Esophagus (tissue), 2 donors: ENCODE measurements around the gene SUPT3H. TPM values are rescaled to one million over a fixed set of nuclear protein-coding genes. Genes with fewer than 3 reads are reported as not detected.

Experiments used
- H3K27ac ChIP-seq, 2 donors: one replicate each; pipeline ENCODE4 v1.5.1; 2013; ENCODE audit warnings: low read depth in 2 of 2, mild to moderate bottlenecking in 2 of 2, inconsistent platforms in 1 of 2, low read length in 1 of 2, moderate library complexity in 1 of 2
- H3K27me3 ChIP-seq, 2 donors: one replicate each; pipeline ENCODE4 v1.6.1; 2013; ENCODE audit warnings: low read length in 2 of 2, control low read depth in 1 of 2, mild to moderate bottlenecking in 1 of 2; ENCODE audit not compliant: insufficient read depth in 2 of 2, control insufficient read depth in 1 of 2
- H3K36me3 ChIP-seq, 2 donors: one replicate each; pipeline ENCODE4 v1.6.1; 2013; ENCODE audit warnings: low read length in 1 of 2; ENCODE audit not compliant: control insufficient read depth in 2 of 2, insufficient read depth in 2 of 2
- H3K4me1 ChIP-seq, 2 donors: one replicate each; pipeline ENCODE4 v1.6.1; 2013; ENCODE audit warnings: low read length in 1 of 2; ENCODE audit not compliant: control insufficient read depth in 2 of 2, insufficient read depth in 2 of 2
- H3K4me3 ChIP-seq, 2 donors: one replicate each; pipeline ENCODE4 v1.5.1; 2013; ENCODE audit warnings: low read length in 2 of 2, mild to moderate bottlenecking in 2 of 2, low read depth in 1 of 2, moderate library complexity in 1 of 2
- H3K9me3 ChIP-seq, 2 donors: one replicate each; pipeline ENCODE4 v1.6.1; 2013; ENCODE audit warnings: mild to moderate bottlenecking in 2 of 2, low read depth in 1 of 2, low read length in 1 of 2, moderate library complexity in 1 of 2; ENCODE audit not compliant: control insufficient read depth in 2 of 2, insufficient read depth in 1 of 2
- WGBS, 2 donors: extraction: QIAGEN DNeasy Blood & Tissue Kit; methylation state at CpG; one replicate each; pipeline ENCODE4 v1.1.7; 2013; 5-methylcytosine and 5-hydroxymethylcytosine counted together
- polyA plus RNA-seq, 2 donors: library from polyadenylated mRNA; stranded (reverse); fragments of 200-250 nt; gene quantifications; one replicate each; pipeline ENCODE4 v1.2.3, GENCODE V29; 2013
- donor health status: healthy with polysubstance abuse.
- donor health status: Bipolar disorder and iron deficiency.

Gene SUPT3H
- polyA plus RNA-seq, 2 donors = 2.8 to 3.6 TPM

DNA sequence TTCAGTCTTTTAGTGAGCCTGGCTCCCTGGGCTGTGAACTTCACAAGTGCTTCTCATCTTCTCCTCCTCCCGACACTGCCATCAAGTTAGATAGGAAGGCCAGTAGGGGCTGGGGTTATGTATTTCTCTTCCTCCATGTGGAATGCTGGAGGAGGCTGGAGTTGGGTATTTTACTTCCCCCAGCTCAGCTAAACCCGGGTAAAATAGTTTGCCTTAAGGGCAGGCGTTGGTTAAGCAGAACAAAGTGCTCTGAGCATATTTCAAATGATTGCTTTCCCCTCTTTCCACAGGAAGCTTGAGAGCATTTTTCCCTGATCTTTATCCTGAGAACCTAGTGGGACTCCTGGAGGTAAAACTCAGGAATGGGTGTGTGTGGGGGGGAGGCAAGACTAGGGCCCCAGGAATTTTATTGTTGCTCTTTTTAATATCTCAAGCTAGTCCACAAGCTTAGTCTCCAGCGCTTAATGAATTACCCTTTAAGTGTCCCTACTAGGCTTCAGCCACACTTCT, 16.9 kb upstream of the SUPT3H start:
- H3K36me3 ChIP-seq = no peaks in the 10 kb centered on the region
- no peaks in the 10 kb centered on the region for H3K27me3 ChIP-seq
- H3K9me3 ChIP-seq = no peaks in the 10 kb centered on the region
- no peak overlapping the region for H3K4me3 ChIP-seq
- H3K27ac ChIP-seq = no peak overlapping the region
- WGBS, 2 donors = 83 to 89% methylated on average over 4 of the region's 4 CpGs
- no peaks in the 10 kb centered on the region for H3K4me1 ChIP-seq

DNA sequence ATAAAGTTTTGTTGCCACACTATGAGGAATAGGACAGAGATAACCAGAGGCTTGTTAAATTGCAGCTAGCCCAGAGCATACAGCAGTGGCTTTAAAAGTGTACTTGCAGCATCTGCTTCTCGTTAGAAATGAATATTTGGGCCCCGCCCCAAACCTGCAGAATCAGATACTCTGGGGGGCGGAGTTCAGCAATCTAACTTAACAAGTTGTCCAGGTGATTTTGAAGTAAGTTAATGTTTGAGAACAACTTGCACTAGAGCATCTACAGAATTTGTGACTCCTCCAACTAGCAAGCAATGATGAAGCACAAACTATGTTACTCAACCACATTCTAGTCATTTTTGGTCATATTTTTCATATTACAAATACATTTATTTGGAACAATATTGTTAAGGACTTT, 10.6 kb upstream of the SUPT3H start:
- Histone ChIP-seq H3K27me3 (no peaks in the 10 kb centered on the region), H3K9me3 (no peaks in the 10 kb centered on the region), H3K27ac (no peak overlapping the region), H3K36me3 (no peaks in the 10 kb centered on the region), H3K4me3 (no peak overlapping the region), H3K4me1 (no peaks in the 10 kb centered on the region)
- WGBS, 2 donors = 42 to 48% methylated on average over 3 of the region's 3 CpGs

DNA sequence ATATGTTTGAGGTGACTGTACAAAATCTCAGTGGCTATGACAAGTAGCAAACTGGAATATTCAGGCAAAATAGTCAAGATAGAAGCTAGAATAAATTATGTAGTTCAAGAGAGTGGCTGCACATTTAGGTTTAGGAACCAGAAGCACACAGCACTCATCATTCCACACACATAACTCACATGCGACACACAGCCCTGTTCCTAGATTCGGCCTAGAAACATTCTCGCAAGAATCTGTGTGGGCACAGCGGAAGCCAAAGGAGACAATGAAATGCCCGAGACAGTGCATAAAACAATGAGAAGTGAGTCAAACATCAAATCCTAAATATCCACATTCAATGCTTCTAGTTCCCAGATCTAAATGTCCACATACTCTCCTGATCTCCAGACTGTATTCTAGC, 9.5 kb upstream of the SUPT3H start:
- Histone ChIP-seq H3K27me3 (no peaks in the 10 kb centered on the region), H3K4me1 (no peaks in the 10 kb centered on the region), H3K9me3 (no peaks in the 10 kb centered on the region), H3K27ac (no peak overlapping the region), H3K36me3 (no peaks in the 10 kb centered on the region), H3K4me3 (no peak overlapping the region)
- 96 to 97% methylated on average over 5 of the region's 5 CpGs for WGBS, 2 donors

DNA sequence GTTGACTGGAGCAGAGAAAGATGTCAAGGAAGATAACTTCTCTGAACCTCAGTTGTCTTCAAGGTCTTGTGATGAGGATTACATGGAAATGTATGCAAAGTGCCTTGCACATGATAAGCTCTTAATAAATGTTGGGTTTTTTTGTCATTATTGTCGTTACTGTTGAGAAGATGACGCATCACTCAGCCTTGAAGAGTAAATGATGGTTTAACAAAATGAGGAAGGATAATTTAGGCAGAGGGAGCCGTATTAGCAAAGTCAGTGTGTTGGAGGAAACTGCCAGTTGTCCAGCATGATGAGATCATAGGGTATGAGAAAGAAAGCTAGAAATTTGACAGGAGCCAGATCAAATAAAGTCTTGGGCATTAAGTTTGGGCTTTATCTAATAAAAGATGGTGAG, 8.8 kb upstream of the SUPT3H start:
- H3K9me3 ChIP-seq = no peaks in the 10 kb centered on the region
- no peaks in the 10 kb centered on the region for H3K36me3 ChIP-seq
- no peak overlapping the region for H3K27ac ChIP-seq
- no peaks in the 10 kb centered on the region for H3K27me3 ChIP-seq
- H3K4me3 ChIP-seq = no peak overlapping the region
- 85 to 90% methylated on average over 3 of the region's 3 CpGs for WGBS, 2 donors
- H3K4me1 ChIP-seq = no peaks in the 10 kb centered on the region

DNA sequence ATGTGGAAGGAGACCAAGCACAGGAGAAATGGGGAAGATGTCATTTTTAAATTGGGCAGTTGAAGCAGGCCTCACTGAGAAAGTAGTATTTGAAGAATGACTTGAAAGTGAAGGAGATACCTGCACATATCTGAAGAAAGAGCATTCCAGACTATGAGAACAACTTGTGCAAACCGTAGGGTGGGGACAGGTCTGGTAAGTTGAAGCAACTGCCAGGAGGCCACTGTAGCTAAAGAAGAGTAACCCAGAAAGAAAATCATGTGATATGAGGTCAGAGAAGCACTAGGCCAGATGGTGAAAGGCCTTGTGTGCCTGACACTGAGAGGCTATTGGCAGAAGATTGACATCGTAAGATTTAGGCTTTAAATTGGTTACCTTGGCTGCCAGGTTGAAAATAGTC, 4.7 kb upstream of the SUPT3H start:
- Histone ChIP-seq H3K36me3 (no peaks in the 10 kb centered on the region), H3K9me3 (no peaks in the 10 kb centered on the region), H3K27me3 (no peaks in the 10 kb centered on the region), H3K4me1 (no peaks in the 10 kb centered on the region), H3K4me3 (no peak overlapping the region), H3K27ac (no peak overlapping the region)
- 89 to 90% methylated on average over 2 of the region's 2 CpGs for WGBS, 2 donors

DNA sequence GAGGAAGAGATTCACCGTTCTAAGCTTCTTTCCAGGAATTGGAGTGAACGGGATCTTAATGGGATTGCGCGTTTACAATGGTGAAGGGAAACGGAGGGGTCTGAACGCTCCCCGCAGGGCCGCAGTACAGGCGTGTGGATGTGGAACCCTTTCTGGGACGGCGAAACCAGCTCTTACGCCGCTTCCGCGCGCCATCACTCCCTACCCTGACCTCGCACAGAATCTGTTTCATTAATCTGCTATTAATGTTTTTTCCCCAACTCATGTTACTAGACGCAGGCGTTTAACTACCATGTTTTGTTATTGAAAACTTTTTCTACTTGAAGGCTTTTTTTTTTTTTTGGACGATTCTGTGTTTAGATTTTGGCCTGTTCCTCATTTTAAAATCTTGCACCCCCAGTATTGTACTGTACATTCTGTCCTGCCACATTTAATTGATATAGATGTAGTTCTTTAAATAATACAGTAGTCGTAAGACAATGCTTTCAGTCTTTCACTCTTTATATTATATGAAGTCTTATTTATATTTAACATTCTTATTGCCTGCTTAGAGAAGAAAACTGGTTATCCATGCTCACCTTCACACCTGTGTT, 696 bp upstream of the SUPT3H start:
- 1% methylated on average over 21 of the region's 21 CpGs for WGBS, 2 donors
- Histone ChIP-seq H3K27ac (peak overlapping the region; percentile 95 to 97), H3K27me3 (no peaks in the 10 kb centered on the region), H3K9me3 (no peaks in the 10 kb centered on the region), H3K36me3 (no peaks in the 10 kb centered on the region), H3K4me3 (peak overlapping the region; percentile 76 to 90), H3K4me1 (no peaks in the 10 kb centered on the region)

DNA sequence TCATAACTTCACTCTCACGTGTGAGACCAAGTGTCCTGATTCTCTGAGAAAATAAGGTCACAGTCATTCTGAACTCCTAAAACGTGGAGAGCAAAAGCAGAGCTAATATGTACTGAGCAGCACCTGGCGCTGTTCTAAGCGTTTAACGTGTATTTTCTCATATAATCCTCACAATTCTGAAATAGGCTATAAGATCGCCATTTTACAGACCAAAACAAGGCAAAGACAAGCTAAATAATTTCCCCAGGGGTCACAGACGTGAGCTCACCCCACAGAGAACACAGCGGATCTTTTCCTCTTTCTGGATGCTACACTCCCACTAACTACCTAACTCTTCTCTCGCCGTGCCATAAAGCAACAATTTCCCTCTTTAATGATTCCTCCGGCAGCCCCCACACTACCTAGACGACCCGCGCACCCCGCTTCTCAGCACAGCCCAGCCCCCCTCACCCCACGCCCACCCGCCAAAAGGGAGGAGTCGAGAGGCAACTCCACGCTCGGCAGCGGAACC, 636 bp downstream of the SUPT3H start:
- 1% methylated on average over 21 of the region's 21 CpGs for WGBS, 2 donors
- no peaks in the 10 kb centered on the region for H3K36me3 ChIP-seq
- H3K4me1 ChIP-seq = no peaks in the 10 kb centered on the region
- H3K9me3 ChIP-seq = no peaks in the 10 kb centered on the region
- H3K4me3 ChIP-seq = peak overlapping the region; percentile 76 to 90
- no peaks in the 10 kb centered on the region for H3K27me3 ChIP-seq
- H3K27ac ChIP-seq = peak overlapping the region; percentile 95 to 97

DNA sequence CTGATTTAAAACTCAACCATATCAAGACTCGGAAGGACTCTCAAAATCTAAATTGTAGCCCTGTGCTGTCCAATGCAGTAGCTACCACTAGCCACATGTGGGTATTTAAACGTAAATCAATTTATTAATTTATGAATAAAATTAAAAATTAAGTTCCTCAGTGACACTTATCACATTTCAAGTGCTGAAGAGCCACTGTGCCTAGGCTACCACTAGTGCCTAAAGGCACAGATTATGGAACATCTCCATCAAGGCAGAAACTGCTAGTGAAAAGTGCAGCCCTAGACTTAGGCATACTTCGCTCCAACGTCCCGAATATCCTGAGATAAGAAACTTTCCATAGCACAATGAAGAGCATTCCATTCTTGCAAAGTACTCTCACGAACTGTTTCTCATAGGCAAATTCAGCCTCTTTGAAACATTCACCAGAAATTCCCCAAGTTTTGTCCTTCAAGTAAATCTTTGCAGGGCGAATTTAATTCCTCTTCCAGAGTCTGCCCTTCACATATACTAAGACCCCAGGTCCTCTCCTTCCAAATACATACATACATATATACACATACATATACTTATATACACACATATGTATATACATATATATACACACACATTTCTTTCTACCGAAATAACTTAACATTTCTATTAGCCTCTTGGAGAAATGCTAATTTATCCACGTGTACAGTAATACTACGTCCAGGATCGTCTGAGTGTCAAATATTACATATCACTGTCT, 1.3 kb downstream of the SUPT3H start:
- 30 to 36% methylated on average over 11 of the region's 11 CpGs for WGBS, 2 donors

DNA sequence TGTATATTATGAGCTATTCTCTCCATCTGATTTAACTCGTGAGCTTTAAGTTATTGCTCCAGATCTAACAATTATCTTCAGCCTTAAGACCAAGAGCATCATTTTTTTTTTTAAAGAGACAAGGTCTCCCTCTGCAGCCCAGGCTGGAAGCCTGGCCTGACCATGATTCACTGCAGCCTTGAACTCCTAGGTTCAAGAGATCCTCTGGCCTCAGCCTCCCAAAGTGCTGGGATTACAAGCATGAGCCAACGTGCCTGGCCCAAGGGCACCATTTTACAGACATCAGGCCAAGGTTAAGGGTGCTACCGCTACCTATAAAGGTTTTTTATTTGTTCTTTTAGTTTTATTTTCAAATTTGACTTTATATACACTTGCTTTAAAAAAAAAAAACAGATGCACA, 2.3 kb downstream of the SUPT3H start:
- H3K27me3 ChIP-seq = no peaks in the 10 kb centered on the region
- no peak overlapping the region for H3K27ac ChIP-seq
- no peak overlapping the region for H3K4me3 ChIP-seq
- WGBS, 2 donors = 82 to 87% methylated on average over 3 of the region's 3 CpGs
- H3K4me1 ChIP-seq = no peaks in the 10 kb centered on the region
- no peaks in the 10 kb centered on the region for H3K9me3 ChIP-seq
- no peaks in the 10 kb centered on the region for H3K36me3 ChIP-seq

More for the DNA sequence above, 1.3 kb downstream of the SUPT3H start:
- Histone ChIP-seq H3K9me3 (no peaks in the 10 kb centered on the region), H3K4me1 (no peaks in the 10 kb centered on the region), H3K36me3 (no peaks in the 10 kb centered on the region), H3K4me3 (peak overlapping the region in 1 of 2 donors; percentile 90), H3K27me3 (no peaks in the 10 kb centered on the region), H3K27ac (no peak overlapping the region)
